ENCODE results near the gene MYO16.

The MYO16 gene

DNA sequence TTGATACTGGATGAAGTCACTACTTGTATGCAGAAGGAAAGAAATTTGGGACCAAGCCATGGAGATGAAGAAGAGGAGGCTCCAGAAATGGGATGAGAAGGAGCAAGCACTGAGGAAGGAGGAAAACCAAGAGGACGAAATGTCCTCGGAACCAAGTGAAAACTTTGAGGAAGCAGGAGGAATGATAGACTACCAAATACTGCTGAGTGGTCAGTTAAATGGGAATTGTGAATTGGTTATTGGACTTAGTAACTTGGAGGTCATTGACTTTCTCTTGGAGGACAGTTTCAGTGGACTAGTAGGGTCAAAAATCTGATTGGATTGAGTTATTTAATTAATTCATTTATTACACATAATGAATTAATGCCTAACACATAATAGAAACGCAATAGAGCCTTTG lies 167.9 kb downstream of the MYO16 start:
- no peak for DNase-seq (ENCODE audit: low read depth)

DNA sequence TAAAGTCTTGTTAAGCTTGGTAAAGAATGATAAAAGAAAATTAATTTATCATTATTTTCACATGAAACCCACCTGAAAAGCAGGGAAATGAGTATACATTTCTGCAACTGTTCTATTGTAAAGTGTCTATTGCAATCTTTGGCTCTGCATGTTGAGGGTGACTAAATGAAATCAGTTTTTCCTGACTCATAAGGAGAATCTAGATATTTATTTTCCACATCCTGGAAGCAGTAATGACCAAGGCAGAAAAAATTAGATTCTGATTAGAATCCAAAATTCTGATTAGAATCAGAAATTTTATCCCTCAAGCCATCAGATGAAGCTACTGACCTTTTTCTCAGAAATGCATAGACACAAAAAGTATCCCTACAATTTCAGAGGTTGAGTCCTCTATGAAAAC lies 178.4 kb downstream of the MYO16 start:
- no peak for DNase-seq (ENCODE audit: low read depth)

- DNase-seq (ENCODE audit: low read depth), result no peak
Measured at GRCh38 chr13:108812165-108812564, 182.8 kb downstream of the MYO16 start.

GRCh38 chr13:108812661-108813060 lies 183.2 kb downstream of the MYO16 start:
- DNase-seq (ENCODE audit: low read depth), result no peak

DNA sequence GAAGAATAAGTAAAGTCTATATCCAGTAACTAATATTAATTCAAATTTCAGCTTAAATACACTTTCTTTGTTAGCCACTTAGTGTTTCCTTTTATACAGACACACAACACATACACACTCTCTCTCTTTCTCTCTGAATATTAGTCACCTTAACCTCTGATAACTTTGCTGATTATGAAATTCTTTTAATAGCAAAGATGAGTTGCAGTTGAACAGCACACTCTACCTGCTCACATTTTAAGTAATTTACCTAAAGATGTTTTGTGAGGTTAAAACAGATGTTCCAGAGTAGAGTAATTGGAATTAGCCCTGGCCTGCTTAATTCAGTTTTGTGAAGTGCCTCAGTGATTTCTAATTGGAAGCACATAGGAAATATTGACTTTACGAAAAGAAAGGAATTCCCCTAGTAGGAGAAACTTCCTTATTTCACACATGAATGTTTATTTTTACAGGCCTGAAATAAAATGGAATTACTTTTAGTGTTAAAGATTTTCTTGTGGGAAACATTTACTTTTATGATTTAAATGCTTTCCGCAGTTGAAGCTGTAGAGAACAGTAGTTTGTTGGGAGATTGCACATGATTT lies 184.3 kb downstream of the MYO16 start:
- DNase-seq (ENCODE audit: low read depth), result no peak

GRCh38 chr13:108816375-108816774 lies 187.0 kb downstream of the MYO16 start:
- DNase-seq (ENCODE audit: low read depth), result no peak

DNA sequence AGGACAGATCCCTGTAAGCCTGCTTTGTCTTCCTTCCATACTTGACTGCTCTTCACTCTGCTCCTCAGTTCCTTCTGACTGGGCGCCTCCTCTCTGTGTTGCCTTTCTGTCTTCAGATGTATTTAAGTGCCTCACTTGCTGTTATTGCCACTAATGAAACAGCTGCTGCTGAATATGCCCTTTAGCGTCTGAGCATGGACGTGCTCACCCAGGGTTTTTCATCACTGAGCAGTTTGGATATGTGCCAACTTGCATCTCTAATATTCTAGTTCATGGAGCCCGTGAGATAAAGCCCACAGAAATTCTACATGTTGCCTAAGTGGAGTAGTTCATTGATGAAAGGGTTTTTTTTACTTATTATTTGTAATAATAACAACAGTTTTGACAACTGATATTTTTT lies 198.2 kb downstream of the MYO16 start:
- DNase-seq (ENCODE audit: low read depth), result no peak

GRCh38 chr13:108828086-108828815 lies 198.8 kb downstream of the MYO16 start:
- no peak for DNase-seq (ENCODE audit: low read depth)

- DNase-seq (ENCODE audit: low read depth), result no peak
Measured at GRCh38 chr13:108830916-108831315, 201.5 kb downstream of the MYO16 start.

DNA sequence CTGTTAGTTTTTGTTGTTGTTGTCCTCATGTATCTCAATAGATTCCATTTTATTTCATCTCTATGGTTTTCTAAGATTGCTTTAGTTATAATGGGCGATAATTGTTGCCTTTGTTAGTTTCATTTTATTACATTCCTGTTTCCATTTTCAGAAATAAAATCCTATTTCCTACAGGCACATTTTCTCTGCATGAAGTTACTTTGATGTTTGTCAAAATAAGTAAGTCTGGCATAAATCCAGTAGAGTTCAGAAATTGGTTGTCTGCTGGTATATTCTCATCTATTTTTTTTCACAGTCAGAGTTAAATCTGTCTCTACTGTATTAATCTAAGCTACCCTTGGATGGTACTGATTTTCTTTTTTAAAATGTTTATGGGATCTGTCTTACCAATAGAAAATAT lies 204.1 kb downstream of the MYO16 start:
- DNase-seq (ENCODE audit: low read depth), result no peak

DNA sequence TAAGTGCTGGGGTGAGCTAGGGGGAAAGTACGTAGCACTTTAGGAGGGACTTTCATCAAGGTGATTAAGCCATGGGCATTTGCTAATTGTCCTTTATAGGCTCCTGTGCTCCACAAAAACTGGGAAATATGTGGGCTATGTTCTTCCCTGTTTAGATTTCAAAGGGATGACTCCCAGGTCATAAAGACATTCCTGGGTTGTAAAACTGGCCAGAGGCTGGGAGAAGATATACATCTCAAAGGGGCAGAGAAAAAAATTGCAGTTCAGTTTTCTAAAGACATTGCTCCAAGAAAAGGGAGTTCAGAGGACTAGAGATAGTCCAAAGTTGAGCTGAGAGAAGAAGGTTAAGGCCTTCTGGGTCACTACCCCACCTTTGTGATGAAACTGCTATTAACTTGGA lies 204.8 kb downstream of the MYO16 start:
- DNase-seq (ENCODE audit: low read depth), result no peak

GRCh38 chr13:108835083-108835482 lies 205.7 kb downstream of the MYO16 start:
- DNase-seq (ENCODE audit: low read depth), result no peak

GRCh38 chr13:108850691-108851090 lies 221.3 kb downstream of the MYO16 start:
- DNase-seq (ENCODE audit: low read depth), result no peak

DNA sequence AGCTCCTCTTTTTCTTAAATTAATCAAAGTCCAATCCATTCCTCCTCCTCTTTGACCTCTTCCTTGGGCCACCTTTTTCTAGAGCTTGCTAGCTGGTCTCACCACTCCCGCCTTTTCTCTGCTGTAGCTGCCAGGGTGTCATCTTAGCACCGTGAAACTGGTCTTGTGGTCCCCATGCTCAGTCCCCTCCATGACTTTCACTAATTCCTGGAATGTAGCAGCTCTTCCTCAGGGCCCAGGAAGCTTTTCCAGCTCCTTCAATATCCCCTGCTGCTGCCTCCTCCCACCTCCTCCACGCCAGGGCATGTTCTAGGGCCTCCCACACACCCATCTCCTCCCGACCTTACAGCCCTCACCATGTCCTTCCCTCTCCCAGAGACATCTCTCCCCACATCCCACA lies 222.2 kb downstream of the MYO16 start:
- no peak for DNase-seq (ENCODE audit: low read depth)

DNA sequence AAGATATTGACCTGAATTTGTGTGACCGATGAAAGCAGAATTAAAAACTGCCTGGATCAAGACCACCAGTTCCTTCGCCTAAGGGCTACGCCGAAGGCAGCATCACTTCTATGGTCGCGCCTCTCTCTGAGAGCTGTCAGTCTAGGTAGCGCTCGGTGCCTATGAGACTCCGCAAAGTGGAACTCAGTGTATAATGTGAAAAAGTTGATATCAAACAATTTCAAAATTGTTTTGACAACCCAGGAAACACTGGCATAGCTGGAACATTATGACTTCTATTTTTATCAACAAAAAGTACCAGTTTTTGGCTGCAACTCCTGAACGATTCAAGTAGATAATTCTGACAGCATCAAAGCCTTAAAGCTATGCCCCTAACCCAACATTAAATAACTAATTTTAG lies 223.6 kb downstream of the MYO16 start:
- no peak for DNase-seq (ENCODE audit: low read depth)

GRCh38 chr13:108855737-108856387 lies 226.5 kb downstream of the MYO16 start:
- DNase-seq (ENCODE audit: low read depth), result no peak

DNA sequence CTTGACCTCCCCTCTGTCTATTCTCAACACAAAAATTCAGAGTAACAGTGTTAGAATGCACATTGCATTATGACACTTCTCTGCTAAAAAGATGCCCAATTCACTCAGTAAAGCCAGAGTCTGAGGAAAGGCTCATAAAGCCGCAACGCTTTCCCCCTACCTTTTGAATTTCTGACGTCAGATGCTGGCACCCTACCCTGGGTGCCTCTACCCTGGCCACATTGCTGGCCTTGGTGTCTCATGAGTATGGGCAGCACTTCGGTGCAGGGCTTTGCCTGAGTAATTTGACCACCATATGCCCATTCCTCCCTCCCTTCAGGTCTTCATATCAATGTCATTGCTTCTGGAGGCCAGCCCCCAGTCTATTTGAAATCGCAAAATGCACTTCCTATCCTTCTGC lies 229.3 kb downstream of the MYO16 start:
- no peak for DNase-seq (ENCODE audit: low read depth)

DNA sequence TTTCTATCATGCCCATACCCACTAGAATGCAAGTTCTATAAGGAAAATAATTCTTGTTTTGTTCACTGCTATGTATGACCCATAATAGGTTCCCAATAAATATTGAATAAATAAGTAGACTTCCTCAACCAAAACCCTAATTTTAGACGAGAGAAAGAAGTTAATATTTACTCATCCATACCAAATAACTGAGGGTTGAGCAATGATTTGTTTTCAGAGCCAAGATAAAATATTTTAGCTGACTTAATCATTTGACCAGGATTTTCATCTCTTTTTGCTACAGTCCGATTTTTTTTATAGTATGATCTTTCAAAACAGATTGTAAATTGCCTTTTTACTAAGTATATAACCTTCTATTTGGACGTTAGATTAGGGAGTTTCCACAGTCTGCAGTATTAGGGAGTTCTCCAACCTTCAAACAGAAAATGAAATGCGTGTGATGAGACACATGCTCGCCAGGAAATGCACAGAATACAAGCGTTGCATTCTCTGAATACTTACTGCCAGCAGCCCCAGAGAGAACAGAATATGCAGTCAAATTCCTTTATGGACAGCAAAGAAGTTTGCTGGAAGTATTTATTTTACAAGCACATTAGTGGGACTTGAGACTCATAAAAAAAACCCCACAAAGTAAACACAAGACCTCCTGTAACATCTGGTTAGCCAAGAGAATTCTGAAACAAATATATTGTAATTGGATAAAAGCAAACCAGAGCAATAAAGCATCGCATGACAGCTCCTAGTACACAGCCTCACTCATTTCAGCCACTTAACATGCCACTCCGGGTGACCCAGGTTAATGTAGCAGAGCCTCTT lies 230.0 kb downstream of the MYO16 start:
- peak; percentile 22 for DNase-seq (ENCODE audit: low read depth)

DNA sequence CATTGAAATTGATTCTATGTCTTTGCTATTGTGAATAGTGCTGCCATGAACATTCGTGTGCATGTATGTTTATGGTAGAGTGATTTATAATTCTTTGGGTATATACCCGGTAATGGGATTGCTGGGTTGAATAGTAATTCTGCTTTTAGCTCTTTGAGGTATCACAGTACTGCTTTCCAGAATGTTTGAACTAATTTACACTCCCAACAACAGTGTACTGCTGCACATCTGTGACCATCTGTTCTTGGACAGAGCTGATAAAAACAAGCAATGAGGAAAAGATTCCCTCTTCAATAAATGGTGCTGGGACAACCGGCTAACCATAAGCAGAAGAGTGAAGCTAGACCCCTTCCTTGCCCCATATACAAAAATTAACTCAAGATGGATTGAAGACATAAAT lies 231.0 kb downstream of the MYO16 start:
- no peak for DNase-seq (ENCODE audit: low read depth)

DNA sequence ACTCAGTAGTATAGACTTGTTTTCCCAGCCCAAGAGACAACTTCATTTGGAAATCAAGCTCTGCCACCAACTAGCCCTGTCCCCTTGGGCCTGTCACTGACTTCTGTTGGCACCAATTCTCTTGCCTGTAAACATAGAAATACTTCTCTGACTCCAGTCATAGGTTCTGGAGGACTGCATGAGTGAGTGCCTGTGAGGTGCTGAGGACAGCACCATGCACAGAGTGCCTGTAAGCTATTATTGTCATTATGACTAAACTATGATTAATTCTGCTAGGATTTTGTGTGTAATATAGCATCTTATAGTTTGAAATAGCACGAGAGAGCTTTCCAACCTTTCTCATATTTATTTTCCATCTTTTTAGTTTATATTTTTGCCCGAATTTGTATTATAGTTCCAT lies 247.9 kb downstream of the MYO16 start:
- no peak for DNase-seq (ENCODE audit: low read depth)

GRCh38 chr13:108878732-108879131 lies 249.3 kb downstream of the MYO16 start:
- DNase-seq (ENCODE audit: low read depth), result no peak

DNA sequence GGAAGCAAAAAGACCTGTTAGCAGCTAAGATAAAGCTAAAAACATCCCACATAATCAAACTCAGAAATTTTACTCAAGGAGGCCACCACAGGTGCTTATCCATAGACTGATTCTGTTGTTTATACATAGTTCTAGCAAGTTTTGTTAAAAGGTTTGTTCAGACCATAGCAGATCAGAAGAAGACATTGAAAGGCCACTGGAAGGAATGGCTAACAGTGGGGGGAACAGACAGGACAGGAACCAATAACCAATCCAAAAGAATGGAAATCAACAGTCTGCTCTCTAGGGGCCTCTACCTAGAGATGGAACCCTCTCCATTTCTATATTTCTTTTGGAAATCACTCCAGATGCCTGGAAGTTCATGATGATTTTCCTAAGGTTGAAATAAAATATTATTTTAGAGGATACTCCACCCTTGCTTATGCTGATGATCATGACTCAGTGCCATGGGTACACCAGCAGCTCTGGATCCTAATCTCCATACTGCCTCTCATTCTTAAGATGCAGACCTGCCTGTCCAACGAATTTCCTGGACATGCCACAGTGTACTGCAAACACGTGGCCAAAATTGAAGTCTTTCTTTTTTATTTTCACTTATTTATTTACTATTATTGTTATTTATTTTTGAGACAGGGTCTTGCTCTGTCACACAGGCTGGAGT lies 260.0 kb downstream of the MYO16 start:
- DNase-seq (ENCODE audit: low read depth), result no peak
